K562 (cell line): ENCODE measurements around the gene VDAC2. TPM values are rescaled to one million over a fixed set of nuclear protein-coding genes. Genes with fewer than 3 reads are reported as not detected.

ENCODE experiments used
- CBX8 ChIP-seq: fragments of 200-600 bp; sonication (generic); IDR thresholded peaks from 2 replicates; pipeline ENCODE4 v1.6.1; 2012; ENCODE audit warnings: borderline replicate concordance, mixed run types, low read depth, mild to moderate bottlenecking, moderate library complexity, mixed read lengths, low read length, control low read depth, inconsistent platforms; ENCODE audit not compliant: poor library complexity, severe bottlenecking; ENCODE audit errors: extremely low read depth
- CHD2 ChIP-seq: IDR thresholded peaks from 2 replicates; pipeline ENCODE4 v1.6.1; 2011; ENCODE audit warnings: low read depth, low read length
- EWSR1 ChIP-seq: fragments of 450-650 bp; IDR thresholded peaks from 2 replicates; pipeline ENCODE4 v1.6.1; 2018; ENCODE audit warnings: borderline replicate concordance, mild to moderate bottlenecking, low read depth, moderate library complexity; ENCODE audit not compliant: partially characterized antibody
- GATA2 ChIP-seq: sonication (generic); formaldehyde crosslinking; IDR thresholded peaks from 2 replicates; pipeline ENCODE4 v1.4.0; 2020; ENCODE audit warnings: mild to moderate bottlenecking, missing genetic modification reagents
- KLF10 ChIP-seq: fragments of 250-450 bp; sonication (Bioruptor Pico); IDR thresholded peaks from 2 replicates; pipeline ENCODE4 v1.6.1; 2021; ENCODE audit warnings: matching md5 sums
- MEIS2 ChIP-seq: fragments of 450-650 bp; IDR thresholded peaks from 2 replicates; pipeline ENCODE4 v1.6.1; 2014; ENCODE audit warnings: mild to moderate bottlenecking; ENCODE audit not compliant: partially characterized antibody
- NCOA6 ChIP-seq: fragments of 450-650 bp; IDR thresholded peaks from 2 replicates; pipeline ENCODE4 v1.6.1; 2017; ENCODE audit warnings: mild to moderate bottlenecking
- RBBP5 ChIP-seq: fragments of 200-600 bp; sonication (generic); IDR thresholded peaks from 2 replicates; pipeline ENCODE4 v1.6.1; 2012; ENCODE audit warnings: borderline replicate concordance, mild to moderate bottlenecking, low read length, control low read depth, inconsistent platforms; ENCODE audit not compliant: insufficient read depth, poor library complexity, severe bottlenecking
- SAFB ChIP-seq: fragments of 200-400 bp; formaldehyde crosslinking; IDR thresholded peaks from 2 replicates; pipeline ENCODE4 v1.6.1; 2017; ENCODE audit warnings: low read depth, low read length, borderline replicate concordance
- SMAD2 ChIP-seq: fragments of 150-350 bp; IDR thresholded peaks from 2 replicates; pipeline ENCODE4 v1.6.1; 2014; ENCODE audit warnings: low read depth, mild to moderate bottlenecking, low read length
- SMARCC2 ChIP-seq: fragments of 450-650 bp; IDR thresholded peaks from 2 replicates; pipeline ENCODE4 v1.6.1; 2017; ENCODE audit warnings: antibody characterized with exemption, moderate library complexity, mild to moderate bottlenecking, low read depth
- SP1 ChIP-seq: sonication (generic); formaldehyde crosslinking; IDR thresholded peaks from 2 replicates; pipeline ENCODE4 v1.8.1; 2022; ENCODE audit warnings: mild to moderate bottlenecking, missing genetic modification reagents
- SRSF3 ChIP-seq: fragments of 200-400 bp; formaldehyde crosslinking; IDR thresholded peaks from 2 replicates; pipeline ENCODE4 v1.6.1; 2016; ENCODE audit warnings: mild to moderate bottlenecking, low read length, moderate library complexity; ENCODE audit not compliant: insufficient read depth
- U2AF2 ChIP-seq: fragments of 200-400 bp; formaldehyde crosslinking; optimal IDR thresholded peaks from 2 replicates; pipeline ENCODE3; 2017; ENCODE audit warnings: low read depth, mild to moderate bottlenecking, low read length
- ZNF121 ChIP-seq: sonication (generic); formaldehyde crosslinking; conservative IDR thresholded peaks from 2 replicates; pipeline ENCODE4 v1.8.0; 2022; ENCODE audit warnings: missing genetic modification reagents
- polyA plus RNA-seq, 8 experiments: library from polyadenylated mRNA; depleted of rRNA in 4 of 8; stranded (reverse) in 5 of 8; unstranded in 3 of 8; fragments of >200 nt; fragmentation: Nextera tagmentation in 2 of 8; fragmentation: Illumina TruSeq in 1 of 8; extraction: Ambion mirVana in 2 of 8; extraction: Trizol in 1 of 8; gene quantifications; 2 replicates each; pipeline versions ENCODE4 v1.2.1 to v1.2.3, GENCODE V29; 2011 to 2014; ENCODE audit warnings: inconsistent platforms in 1 of 8, missing spikeins in 1 of 8
- total RNA-seq, 7 experiments: library from RNA; depleted of rRNA in 6 of 7; stranded (reverse); fragments of >200 nt in 6 of 7; fragmentation: Illumina TruSeq in 2 of 7; extraction: Trizol in 2 of 7; gene quantifications; 2 replicates each; pipeline versions ENCODE4 v1.2.1 to v1.2.3, GENCODE V29; 2011 to 2021; ENCODE audit warnings: low replicate concordance in 1 of 7
- TF ChIP-seq, protein P1 (sequence below): fragments of 250-450 bp; sonication (Bioruptor Pico); IDR thresholded peaks from 2 replicates; pipeline ENCODE4 v1.8.0; 2022; ENCODE audit warnings: moderate library complexity, mild to moderate bottlenecking, inconsistent platforms
- TF ChIP-seq, protein P2 (sequence below): fragments of 450-650 bp; IDR thresholded peaks from 2 replicates; pipeline ENCODE4 v1.6.1; 2017; ENCODE audit warnings: antibody characterized with exemption
- TF ChIP-seq, protein P3 (sequence below): fragments of 450-650 bp; formaldehyde crosslinking; IDR thresholded peaks from 2 replicates; pipeline ENCODE4 v1.4.0; 2020; ENCODE audit warnings: mild to moderate bottlenecking, moderate library complexity
- TF ChIP-seq, protein P4 (sequence below): fragments of 250-450 bp; sonication (Bioruptor Pico); IDR thresholded peaks from 2 replicates; pipeline ENCODE4 v1.4.0; 2020; ENCODE audit warnings: mild to moderate bottlenecking
- TF ChIP-seq, protein P5 (sequence below): fragments of 250-450 bp; sonication (Bioruptor Pico); IDR thresholded peaks from 2 replicates; pipeline ENCODE4 v1.9.0; 2021; ENCODE audit warnings: mild to moderate bottlenecking

Gene VDAC2
- total and polyA plus RNA-seq, 9 of the 15 experiments (the other 6 are each of a cell fraction or from before 2014, with no cell fraction given): 139 to 450 (median 250) TPM

DNA sequence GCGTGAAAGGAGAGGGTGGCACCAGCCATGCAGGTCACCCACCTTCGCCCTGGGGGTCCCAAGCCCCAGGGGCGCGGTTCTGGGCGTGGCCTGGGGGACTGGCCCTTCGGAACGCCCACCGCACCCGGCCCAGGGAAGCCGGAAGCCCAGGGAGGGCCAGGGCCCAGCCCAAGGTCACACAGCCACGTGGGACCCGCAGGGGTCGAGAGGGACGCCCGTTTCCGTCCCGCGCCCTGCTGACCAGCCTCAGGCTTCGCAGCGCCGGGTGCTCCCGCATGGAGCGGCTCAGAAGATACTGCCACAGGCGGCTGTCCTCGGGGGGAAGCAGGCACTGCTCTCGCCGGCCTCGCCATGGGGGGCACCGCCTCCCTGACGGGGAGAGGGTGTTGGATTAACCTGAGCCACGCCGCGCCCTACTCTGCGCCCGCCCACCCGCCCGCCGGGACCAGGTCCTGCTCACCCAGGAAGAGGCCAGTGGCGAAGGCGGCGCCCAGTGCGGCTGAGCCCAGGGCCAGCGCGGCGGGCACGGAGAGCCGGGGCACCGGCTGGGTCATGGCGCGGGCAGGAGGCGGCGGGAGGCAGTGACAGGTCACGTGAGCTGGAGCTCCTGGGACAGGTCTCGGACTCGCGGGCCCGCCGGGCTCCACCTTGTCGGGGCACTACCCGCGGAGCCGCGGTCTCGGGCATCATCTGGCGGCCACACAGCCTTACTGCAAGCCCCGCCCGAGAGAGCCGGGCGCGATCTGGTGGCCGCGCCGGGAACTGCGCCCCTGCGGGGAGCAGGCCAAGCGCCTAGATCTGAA is 25.0 kb downstream of the VDAC2 start, which contains the start of gene COMTD1 (continued):
- TF ChIP-seq SAFB: peak; percentile 76
- no peak for TF ChIP-seq MEIS2
- no peak for TF ChIP-seq EWSR1
- no peak for TF ChIP-seq CBX8
- TF ChIP-seq KLF10 (CRISPR knock-in tag): no peak
- TF ChIP-seq U2AF2: no peak
- no peak for TF ChIP-seq SMARCC2
- TF ChIP-seq, protein P1, sequence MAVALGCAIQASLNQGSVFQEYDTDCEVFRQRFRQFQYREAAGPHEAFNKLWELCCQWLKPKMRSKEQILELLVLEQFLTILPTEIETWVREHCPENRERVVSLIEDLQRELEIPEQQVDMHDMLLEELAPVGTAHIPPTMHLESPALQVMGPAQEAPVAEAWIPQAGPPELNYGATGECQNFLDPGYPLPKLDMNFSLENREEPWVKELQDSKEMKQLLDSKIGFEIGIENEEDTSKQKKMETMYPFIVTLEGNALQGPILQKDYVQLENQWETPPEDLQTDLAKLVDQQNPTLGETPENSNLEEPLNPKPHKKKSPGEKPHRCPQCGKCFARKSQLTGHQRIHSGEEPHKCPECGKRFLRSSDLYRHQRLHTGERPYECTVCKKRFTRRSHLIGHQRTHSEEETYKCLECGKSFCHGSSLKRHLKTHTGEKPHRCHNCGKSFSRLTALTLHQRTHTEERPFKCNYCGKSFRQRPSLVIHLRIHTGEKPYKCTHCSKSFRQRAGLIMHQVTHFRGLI (CRISPR knock-in tag): no peak
- no peak for TF ChIP-seq GATA2 (CRISPR knock-in tag)
- no peak for TF ChIP-seq SRSF3
- TF ChIP-seq, protein P2, sequence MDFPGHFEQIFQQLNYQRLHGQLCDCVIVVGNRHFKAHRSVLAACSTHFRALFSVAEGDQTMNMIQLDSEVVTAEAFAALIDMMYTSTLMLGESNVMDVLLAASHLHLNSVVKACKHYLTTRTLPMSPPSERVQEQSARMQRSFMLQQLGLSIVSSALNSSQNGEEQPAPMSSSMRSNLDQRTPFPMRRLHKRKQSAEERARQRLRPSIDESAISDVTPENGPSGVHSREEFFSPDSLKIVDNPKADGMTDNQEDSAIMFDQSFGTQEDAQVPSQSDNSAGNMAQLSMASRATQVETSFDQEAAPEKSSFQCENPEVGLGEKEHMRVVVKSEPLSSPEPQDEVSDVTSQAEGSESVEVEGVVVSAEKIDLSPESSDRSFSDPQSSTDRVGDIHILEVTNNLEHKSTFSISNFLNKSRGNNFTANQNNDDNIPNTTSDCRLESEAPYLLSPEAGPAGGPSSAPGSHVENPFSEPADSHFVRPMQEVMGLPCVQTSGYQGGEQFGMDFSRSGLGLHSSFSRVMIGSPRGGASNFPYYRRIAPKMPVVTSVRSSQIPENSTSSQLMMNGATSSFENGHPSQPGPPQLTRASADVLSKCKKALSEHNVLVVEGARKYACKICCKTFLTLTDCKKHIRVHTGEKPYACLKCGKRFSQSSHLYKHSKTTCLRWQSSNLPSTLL: no peak
- TF ChIP-seq, protein P3, sequence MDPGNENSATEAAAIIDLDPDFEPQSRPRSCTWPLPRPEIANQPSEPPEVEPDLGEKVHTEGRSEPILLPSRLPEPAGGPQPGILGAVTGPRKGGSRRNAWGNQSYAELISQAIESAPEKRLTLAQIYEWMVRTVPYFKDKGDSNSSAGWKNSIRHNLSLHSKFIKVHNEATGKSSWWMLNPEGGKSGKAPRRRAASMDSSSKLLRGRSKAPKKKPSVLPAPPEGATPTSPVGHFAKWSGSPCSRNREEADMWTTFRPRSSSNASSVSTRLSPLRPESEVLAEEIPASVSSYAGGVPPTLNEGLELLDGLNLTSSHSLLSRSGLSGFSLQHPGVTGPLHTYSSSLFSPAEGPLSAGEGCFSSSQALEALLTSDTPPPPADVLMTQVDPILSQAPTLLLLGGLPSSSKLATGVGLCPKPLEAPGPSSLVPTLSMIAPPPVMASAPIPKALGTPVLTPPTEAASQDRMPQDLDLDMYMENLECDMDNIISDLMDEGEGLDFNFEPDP: no peak
- TF ChIP-seq NCOA6: no peak
- no peak for TF ChIP-seq ZNF121 (CRISPR knock-in tag)
- TF ChIP-seq, protein P4, sequence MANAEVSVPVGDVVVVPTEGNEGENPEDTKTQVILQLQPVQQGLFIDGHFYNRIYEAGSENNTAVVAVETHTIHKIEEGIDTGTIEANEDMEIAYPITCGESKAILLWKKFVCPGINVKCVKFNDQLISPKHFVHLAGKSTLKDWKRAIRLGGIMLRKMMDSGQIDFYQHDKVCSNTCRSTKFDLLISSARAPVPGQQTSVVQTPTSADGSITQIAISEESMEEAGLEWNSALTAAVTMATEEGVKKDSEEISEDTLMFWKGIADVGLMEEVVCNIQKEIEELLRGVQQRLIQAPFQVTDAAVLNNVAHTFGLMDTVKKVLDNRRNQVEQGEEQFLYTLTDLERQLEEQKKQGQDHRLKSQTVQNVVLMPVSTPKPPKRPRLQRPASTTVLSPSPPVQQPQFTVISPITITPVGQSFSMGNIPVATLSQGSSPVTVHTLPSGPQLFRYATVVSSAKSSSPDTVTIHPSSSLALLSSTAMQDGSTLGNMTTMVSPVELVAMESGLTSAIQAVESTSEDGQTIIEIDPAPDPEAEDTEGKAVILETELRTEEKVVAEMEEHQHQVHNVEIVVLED: peak; percentile 51
- TF ChIP-seq SMAD2: no peak
- peak; percentile 57 for TF ChIP-seq SP1 (CRISPR knock-in tag)
- no peak for TF ChIP-seq RBBP5
- TF ChIP-seq, protein P5, sequence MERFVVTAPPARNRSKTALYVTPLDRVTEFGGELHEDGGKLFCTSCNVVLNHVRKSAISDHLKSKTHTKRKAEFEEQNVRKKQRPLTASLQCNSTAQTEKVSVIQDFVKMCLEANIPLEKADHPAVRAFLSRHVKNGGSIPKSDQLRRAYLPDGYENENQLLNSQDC (CRISPR knock-in tag): peak; percentile 68; the same call in 1 of the 2 replicates
- TF ChIP-seq CHD2: peak; percentile 61
